NCI-H146 (cell line): ENCODE measurements around the gene CA9.
"Not testable (repeated sequence)": the region's sequence is repeated elsewhere in the genome, so short reads cannot be mapped to it uniquely, and the experiment has no call there.

Experiments
- DNase-seq: peaks from one replicate; lab custom pipeline; 2025; lab: John Stamatoyannopoulos, UW

CA9 gene

DNA sequence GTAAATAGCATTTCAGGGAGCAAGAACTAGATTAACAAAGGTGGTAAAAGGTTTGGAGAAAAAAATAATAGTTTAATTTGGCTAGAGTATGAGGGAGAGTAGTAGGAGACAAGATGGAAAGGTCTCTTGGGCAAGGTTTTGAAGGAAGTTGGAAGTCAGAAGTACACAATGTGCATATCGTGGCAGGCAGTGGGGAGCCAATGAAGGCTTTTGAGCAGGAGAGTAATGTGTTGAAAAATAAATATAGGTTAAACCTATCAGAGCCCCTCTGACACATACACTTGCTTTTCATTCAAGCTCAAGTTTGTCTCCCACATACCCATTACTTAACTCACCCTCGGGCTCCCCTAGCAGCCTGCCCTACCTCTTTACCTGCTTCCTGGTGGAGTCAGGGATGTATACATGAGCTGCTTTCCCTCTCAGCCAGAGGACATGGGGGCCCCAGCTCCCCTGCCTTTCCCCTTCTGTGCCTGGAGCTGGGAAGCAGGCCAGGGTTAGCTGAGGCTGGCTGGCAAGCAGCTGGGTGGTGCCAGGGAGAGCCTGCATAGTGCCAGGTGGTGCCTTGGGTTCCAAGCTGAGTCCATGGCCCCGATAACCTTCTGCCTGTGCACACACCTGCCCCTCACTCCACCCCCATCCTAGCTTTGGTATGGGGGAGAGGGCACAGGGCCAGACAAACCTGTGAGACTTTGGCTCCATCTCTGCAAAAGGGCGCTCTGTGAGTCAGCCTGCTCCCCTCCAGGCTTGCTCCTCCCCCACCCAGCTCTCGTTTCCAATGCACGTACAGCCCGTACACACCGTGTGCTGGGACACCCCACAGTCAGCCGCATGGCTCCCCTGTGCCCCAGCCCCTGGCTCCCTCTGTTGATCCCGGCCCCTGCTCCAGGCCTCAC is at the start of gene CA9:
Gene CA9, plus strand, starts transcription at position 797 of the 893 bp plus-strand sequence. Its CDS starts 32 bp downstream, at position 829.
- DNase-seq = no peak

DNA sequence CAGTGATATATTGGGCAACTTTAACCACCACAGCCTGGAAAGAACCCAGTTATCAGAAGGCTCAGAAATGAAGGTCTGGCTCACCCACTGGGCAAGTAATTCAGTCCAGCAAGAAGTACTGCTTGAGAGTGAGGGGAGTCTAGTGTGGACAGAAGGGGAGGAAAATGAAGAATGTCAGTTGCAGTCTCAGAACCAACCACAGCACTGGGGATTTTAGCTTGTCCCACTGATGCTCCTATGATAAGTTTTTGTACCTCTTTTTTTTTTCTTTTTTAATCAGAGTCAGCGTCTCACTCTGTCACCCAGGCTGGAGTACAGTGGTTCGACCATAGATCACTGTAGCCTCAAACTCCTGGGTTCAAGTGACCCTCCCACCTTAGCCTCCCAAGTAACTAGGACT is 46.2 kb upstream of the CA9 start:
- no peak for DNase-seq

GRCh38 chr9:35628389-35628991 is 45.2 kb upstream of the CA9 start:
- DNase-seq = no peak

- DNase-seq = no peak
These were observed 44.1 kb upstream of the CA9 start for GRCh38 chr9:35629597-35629996.

DNA sequence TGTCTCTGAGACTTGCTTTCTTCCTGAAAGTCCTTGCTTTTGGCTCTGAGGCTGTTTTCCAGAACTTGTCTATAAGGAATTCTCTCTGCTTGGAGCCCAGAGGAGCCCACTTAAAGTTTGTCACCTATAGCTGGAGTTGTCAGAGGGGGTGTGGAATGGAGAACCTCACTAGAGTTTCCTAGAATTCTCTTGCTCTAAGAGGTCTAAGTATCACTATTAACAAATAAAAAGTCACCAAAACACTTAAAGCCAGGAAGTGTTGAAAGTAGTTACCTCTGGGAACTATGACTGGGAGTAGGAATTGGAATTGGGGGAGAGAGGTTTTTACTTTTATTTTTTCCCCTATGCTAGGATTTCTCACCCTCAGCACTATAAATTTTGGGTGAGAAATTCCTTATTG is 38.0 kb upstream of the CA9 start:
- DNase-seq = no peak

DNA sequence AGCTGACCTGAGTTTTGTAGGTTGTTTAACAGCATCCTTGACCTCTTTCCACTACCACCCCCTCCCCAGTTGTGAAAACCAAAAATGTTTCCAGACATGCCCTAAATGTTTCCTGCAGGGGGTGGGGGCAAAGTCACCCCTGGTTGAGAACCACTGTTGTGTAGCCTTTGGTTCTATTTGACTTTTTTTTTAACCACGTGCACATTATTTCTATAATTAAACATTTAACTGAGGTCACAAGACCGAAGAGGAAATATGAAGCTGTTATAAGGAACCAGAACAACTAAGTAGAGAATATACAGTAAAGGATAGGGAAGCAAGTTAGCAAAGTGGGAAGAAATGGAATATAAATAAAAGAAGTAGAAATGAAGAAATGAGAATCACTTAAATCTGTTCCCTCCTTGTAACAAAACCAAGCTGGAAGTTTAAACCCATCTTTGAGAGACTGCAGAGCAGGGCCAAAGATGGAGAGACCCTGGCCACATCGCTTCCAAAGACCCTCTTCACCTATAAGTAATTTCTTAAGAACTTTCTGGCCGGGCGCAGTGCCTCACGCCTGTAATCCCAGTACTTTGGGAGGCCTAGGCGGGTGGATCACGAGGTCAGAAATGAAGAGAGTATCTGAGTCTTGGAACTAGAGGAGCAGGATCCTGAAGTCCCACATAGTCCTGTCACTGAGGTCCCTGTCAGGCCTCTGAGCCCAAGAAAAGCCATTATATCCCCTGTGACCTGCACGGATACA is 37.4 kb upstream of the CA9 start:
- DNase-seq = no peak

DNA sequence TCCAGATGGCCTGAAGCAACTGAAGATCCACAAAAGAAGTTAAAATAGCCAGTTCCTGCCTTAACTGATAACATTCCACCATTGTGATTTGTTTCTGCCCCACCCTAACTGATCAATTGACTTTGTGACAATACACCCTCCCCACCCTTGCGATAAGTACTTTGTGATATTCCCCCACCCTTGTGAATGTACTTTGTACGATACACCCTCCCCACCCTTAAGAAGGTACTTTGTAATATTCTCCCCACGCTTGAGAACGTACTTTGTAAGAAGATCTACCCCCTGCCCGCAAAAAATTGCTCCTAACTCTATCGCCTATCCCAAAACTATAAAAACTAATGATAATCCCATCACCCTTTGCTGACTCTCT is 36.9 kb upstream of the CA9 start:
- not testable (repeated sequence) for DNase-seq

- DNase-seq = not testable (repeated sequence)
These were observed 36.2 kb upstream of the CA9 start for GRCh38 chr9:35637427-35637955.

DNA sequence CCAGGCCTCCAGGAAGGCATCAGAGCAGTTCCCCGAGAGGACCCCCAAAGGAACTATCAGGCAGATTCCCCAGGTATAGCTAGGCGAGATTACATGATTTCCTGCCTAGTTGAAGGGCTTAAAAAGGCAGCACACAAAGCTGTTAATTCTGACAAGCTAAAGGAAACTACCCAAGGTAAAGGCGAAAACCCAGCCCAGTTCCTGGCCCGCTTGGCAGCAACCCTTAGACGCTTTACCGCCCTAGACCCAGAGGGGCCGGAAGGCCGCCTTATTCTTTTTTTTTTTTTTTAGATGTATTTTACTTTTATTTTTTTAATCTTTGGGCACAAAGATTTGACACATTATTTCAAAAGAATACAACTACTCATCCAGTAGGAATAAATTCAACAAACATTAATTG is 35.0 kb upstream of the CA9 start:
- not testable (repeated sequence) for DNase-seq

GRCh38 chr9:35639225-35639624 is 34.5 kb upstream of the CA9 start:
- not testable (repeated sequence) for DNase-seq

DNA sequence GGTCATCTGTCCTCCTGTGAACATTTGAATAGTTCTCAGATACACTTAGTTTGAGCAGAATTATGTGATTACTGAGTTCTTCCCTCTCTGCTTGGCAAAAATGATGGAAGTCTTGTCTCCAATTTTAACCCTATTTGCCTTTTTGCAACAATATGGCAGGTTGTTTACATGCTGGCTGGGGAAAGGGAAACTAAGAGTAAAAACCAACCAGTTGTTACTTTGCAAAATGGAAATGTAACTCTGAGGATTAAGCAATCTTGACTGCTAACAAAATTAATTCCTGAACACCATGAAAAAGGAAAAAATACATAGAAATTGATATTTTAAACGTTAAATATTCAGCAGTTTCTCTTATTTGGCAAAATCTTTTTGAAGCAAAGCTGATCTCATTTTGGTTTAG is 34.1 kb upstream of the CA9 start:
- no peak for DNase-seq

GRCh38 chr9:35640431-35640830 is 33.3 kb upstream of the CA9 start:
- not testable (repeated sequence) for DNase-seq

DNA sequence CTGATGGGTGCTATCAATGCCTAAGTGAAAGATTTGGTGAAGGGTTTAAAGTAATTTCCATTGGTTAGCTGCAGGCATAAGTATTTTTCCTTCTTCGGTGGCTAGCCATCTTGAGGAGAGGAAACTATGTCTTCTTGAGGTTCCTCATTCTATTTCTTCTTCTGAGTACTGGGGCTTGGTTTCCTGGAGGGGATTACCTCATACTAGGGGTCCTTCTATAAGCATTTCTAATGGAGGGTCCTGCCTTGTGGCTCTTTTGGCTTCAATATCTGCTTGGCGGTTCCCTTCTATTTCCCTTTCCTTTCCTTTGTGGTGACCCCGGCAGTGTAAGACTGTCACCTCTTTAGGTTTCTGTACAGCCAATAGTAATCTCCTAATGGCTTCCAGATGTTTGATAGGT is 32.2 kb upstream of the CA9 start:
- not testable (repeated sequence) for DNase-seq

DNA sequence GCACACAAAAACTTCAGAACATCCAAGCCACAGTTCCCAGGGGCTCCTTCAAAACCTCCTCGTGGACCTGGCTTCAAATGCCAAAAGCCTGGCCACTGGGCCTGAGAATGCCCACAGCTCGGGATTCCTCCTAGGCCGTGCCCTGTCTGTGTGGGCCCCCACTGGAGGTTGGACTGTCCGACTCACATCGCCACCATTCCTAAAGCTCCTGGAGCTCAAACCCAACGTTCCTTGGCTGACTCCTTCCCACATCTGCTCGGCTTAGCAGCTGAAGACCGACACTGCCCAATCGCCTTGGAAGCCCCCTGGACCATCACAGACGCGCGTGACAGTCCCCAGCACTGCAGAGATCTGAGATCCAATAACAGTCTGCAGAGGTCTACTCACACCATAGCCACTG is 30.7 kb upstream of the CA9 start:
- DNase-seq = no peak

GRCh38 chr9:35645736-35646135 is 28.0 kb upstream of the CA9 start:
- DNase-seq = not testable (repeated sequence)

- DNase-seq = peak; percentile 80
These were observed 27.6 kb upstream of the CA9 start for GRCh38 chr9:35646153-35646532.

DNA sequence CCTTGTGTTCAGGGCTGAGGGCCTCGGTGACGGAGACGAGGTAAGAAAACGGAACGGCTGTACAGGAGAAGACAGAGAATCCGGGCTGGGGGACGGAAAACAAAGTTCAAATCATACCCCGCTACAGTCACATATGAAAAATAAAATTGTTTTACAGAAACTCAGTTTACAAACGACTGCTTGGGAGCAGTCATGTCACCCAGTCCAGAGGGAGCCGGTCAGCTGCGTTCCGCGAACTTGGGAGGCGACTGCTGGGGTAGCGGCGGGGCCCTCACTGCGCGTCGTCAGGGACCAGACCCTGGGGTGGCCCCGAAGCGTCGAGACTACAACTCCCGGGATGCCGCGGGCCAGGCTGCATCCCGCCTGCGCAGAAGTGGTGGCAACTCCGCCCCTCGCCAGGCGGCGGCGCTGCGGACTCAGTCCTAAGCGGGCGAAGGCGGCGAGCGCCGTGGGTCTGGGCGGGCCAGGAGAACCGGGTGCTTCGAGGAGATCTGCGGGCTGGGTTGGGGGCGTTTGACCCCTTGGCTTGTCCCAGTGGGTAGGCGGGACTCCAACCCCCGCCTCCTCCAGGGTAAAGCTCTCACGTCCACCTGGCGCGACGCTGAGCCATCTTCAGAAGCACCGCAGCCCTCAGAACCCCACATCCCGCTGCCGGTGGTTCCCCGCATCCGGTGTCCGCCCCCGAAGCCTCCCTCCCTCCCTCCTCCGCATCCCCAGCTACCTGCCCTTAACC is 27.0 kb upstream of the CA9 start:
- DNase-seq = peak; percentile 92

DNA sequence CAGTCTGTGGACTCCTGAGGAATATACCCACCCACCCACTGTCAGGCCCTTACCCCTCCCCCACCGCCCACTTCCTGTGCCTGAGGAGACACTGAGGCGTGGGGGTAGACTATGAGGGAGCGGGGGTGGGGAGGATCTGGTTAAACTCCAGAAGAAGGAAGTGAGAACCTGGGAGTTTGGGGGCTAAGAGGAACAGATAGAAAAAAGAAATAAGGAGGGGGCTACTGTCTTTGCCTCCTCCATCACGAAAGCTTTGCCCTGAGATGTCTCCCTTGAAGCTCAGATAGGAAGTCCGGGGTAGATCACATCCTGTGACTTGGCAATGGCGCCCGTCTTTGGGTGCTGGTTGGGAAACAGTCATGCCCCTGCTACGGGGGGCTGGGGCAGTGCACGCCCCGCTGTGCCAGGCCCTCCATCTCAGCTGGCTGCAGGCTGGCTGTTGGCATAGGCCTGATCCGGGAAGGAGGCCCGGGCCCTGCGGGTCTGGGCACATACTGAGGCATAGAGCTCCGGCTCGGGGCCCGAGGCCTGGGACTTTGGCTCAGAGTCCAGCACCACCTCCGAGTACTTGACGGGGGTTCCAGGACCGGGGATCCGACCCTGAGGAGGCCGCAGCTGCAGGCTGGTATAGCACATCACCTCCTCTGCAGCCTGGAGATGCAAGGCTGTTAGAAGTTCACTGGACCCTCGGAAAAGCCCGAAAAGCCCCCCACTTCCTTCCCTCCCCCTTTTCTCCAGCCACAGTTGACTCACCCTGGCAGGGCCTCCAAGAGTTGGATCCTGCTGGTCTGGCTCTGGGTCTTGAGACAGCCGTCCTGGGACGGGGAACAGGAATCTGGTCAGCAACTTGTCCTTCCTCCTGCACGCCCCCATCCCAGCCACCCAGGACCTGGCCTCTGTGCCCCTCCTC is 24.0 kb upstream of the CA9 start:
- DNase-seq = no peak

DNA sequence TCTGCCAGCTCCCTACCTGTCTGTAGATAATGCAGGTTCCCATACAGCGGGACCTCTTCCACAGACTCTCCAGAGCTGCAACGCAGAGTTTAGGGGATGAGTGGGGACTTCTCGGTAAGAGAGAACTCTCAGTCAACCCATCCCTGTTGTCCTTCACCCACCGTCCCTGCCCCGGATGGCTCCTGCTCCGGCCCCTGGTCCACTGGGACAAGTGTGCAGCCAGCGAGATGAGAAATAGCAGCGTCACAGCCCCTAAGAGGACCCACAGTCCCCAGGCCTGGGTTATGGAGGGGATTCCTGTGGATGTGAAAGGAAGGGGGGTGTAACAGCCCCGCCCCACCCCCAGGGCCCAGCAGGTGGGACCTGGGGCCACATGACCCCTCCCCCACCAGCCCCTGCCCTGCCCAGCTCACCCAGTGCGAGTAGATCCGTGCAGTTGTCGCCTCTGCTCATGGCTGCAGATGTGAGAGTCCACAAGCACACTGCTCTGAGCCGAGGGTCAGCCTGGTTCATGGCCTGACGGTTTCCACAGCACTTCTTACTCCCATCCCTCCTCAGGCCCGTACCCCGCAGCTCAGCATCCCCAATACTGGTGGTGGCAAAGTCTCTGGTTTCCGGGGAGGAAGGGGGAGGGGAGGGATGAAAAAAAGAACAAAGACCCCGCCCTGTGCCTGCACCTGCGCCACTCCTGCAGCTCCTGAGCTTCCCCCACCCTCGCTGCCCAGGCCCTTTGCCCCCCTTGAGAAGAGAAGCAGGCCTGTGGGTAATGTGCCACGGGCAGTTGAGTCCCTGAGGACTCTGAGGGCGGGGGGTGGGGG is 23.2 kb upstream of the CA9 start, which contains the start of gene SIT1:
Gene SIT1, minus strand, starts transcription at position 591 of the 818 bp plus-strand sequence. Its CDS starts 78 bp downstream, at position 513.
- DNase-seq = no peak
